Kidney (tissue), 14 donors: ENCODE results near the gene ERGIC1. TPM values are rescaled to one million over a fixed set of nuclear protein-coding genes. Genes with fewer than 3 reads are reported as not detected.

Experiments
- DNase-seq, 5 donors: peaks; one replicate each; pipeline ENCODE4 v3.0.0-alpha.2; 2013 to 2020
- FAIRE-seq: peaks from 2 replicates; lab custom pipeline; 2012; peaks lifted over from hg19 to GRCh38; lab: Jason Lieb, UNC
- H3K27ac ChIP-seq, 2 donors: one replicate each; pipeline ENCODE4 v1.7.0; 2013; ENCODE audit warnings: low read depth in 2 of 2, low read length in 2 of 2, inconsistent platforms in 1 of 2
- H3K27me3 ChIP-seq: one replicate; pipeline ENCODE4 v1.7.1; 2013; ENCODE audit warnings: low read length, inconsistent platforms; ENCODE audit not compliant: control insufficient read depth, insufficient read depth
- H3K36me3 ChIP-seq, 3 donors: one replicate each; pipeline versions ENCODE4 v1.7.0 to v1.7.1; 2013; ENCODE audit warnings: low read length in 3 of 3, control low read depth in 1 of 3, inconsistent platforms in 1 of 3; ENCODE audit not compliant: insufficient read depth in 3 of 3, control insufficient read depth in 2 of 3
- H3K4me1 ChIP-seq, 3 donors: one replicate each; pipeline versions ENCODE4 v1.7.0 to v1.7.1; 2013; ENCODE audit warnings: low read length in 3 of 3, inconsistent platforms in 1 of 3, low read depth in 1 of 3; ENCODE audit not compliant: control insufficient read depth in 2 of 3, insufficient read depth in 2 of 3
- H3K4me3 ChIP-seq, 3 donors: one replicate each; pipeline versions ENCODE4 v1.7.0 to v1.8.1; 2013; ENCODE audit warnings: low read length in 3 of 3, control low read depth in 1 of 3, inconsistent platforms in 1 of 3
- H3K9ac ChIP-seq, 3 donors: one replicate each; pipeline versions ENCODE4 v1.7.0 to v1.7.1; 2013; ENCODE audit warnings: low read length in 3 of 3, control low read depth in 1 of 3, inconsistent platforms in 1 of 3
- H3K9me3 ChIP-seq, 3 donors: one replicate each; pipeline versions ENCODE4 v1.7.0 to v1.7.1; 2013; ENCODE audit warnings: low read length in 3 of 3, control low read depth in 1 of 3, inconsistent platforms in 1 of 3; ENCODE audit not compliant: control insufficient read depth in 2 of 3, insufficient read depth in 1 of 3
- intact Hi-C: fragments of 100-400 bp; cut with DNase I; formaldehyde crosslinking; loops from one replicate; pipeline ENCODE4 v1.11.1; 2022
- polyA plus RNA-seq: library from polyadenylated mRNA; stranded (reverse); fragments of 350-450 nt; fragmentation: Illumina TruSeq; extraction: RNeasy Lipid Tissue Mini Kit (QIAGEN cat#74804); gene quantifications from one replicate; pipeline ENCODE4 v1.2.3, GENCODE V29; 2014; ENCODE audit warnings: low read depth, low replicate concordance; ENCODE audit not compliant: insufficient read depth
- total RNA-seq: library from RNA; stranded (reverse); fragmentation: NEBNext Ultra II Directional; extraction: Animal tissue kit (Norgen Biotek cat#: 25700); gene quantifications from one replicate; pipeline ENCODE4 v1.2.1, GENCODE V29; 2021
- TF ChIP-seq, protein P1 (sequence below): IDR thresholded peaks from 3 replicates; pipeline ENCODE4 v1.5.1; 2012; ENCODE audit warnings: mild to moderate bottlenecking, moderate library complexity, borderline replicate concordance; ENCODE audit not compliant: insufficient read depth; ENCODE audit errors: extremely low read depth
- donor health status: control.
- donor health status: control.
- donor health status: control.
- donor health status: control.
- donor health status: control.
- donor health status: DM: yes; HTN: yes; CAD: no.
- donor health status: Normal renal cell carcinoma (clear cell type).

Gene ERGIC1
- total and polyA plus RNA-seq, 2 donors from 2014 or later, result 88.0 to 183 TPM

DNA sequence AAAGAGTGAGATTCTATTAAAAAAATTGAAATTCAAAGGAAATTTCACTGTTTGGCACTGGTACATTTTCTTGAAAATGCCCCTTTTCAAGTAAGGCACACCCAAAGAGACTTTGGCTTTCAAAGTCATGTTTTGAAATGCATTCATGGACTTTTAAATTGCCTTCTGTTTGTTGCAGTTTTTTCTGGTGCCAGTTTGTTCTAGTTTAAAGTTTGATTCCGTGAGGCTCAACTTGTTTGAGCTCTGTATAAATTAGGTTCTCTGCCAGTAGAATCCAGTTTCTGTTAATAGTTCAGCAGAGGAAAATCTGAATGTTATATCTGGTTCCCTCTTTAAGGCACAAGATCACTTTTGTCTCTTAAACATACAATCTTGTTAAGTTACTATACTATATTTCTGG, 165.9 kb downstream of the ERGIC1 start:
- Histone ChIP-seq H3K9ac (no peak overlapping the region), H3K36me3 (peaks cover 4 to 18% (median 7%) of the 10 kb centered on the region in 3 donors), H3K9me3 (no peaks in the 10 kb centered on the region), H3K27me3 (no peaks in the 10 kb centered on the region), H3K4me3 (no peak overlapping the region), H3K4me1 (peaks cover 0 to 16% (median 14%) of the 10 kb centered on the region in 3 donors), H3K27ac (peak overlapping the region; percentile 63 to 89)
- FAIRE-seq (peak; percentile 46), DNase-seq (peak in 1 of 5 donors; percentile 29)
- intact Hi-C loops, result no loop called here
- TF ChIP-seq, protein P1, sequence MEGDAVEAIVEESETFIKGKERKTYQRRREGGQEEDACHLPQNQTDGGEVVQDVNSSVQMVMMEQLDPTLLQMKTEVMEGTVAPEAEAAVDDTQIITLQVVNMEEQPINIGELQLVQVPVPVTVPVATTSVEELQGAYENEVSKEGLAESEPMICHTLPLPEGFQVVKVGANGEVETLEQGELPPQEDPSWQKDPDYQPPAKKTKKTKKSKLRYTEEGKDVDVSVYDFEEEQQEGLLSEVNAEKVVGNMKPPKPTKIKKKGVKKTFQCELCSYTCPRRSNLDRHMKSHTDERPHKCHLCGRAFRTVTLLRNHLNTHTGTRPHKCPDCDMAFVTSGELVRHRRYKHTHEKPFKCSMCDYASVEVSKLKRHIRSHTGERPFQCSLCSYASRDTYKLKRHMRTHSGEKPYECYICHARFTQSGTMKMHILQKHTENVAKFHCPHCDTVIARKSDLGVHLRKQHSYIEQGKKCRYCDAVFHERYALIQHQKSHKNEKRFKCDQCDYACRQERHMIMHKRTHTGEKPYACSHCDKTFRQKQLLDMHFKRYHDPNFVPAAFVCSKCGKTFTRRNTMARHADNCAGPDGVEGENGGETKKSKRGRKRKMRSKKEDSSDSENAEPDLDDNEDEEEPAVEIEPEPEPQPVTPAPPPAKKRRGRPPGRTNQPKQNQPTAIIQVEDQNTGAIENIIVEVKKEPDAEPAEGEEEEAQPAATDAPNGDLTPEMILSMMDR, result no peak

DNA sequence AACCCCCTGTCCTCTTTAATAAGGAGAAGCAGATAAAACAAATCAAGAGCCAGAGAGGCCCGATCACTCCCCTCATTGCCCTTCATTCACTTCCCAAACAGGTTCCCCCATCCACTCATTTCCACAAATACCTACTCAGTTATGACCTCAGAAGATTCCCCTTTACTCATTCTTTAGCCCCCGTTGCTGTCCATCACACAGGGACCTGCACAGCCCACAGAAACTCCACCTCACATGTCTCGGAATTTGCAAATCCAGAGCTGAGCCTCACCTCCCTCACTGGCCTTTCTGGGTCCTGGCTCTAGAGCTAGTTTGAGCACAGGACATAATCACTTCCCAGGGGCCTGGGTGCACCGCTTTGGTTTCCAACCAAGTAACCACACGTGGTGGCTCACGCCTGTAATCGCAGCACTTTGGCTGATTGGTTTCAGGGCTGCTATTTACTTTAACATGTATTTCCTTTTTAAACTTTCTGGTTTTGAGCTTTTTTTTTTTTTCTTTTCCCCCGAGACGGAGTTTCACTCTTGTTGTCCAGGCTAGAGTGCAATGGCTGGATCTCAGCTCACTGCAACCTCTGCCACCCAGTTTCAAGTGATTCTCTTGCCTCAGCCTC, 167.3 kb downstream of the ERGIC1 start:
- no peak for FAIRE-seq
- H3K9me3 ChIP-seq, result no peaks in the 10 kb centered on the region
- no peak overlapping the region for H3K4me3 ChIP-seq
- TF ChIP-seq, protein P1, result no peak
- peaks cover 0 to 5% (median 0%) of the 10 kb centered on the region in 3 donors for H3K36me3 ChIP-seq
- intact Hi-C loops, result no loop called here
- H3K9ac ChIP-seq, result peak overlapping the region in 1 of 3 donors; percentile 43
- peaks cover 0 to 16% (median 14%) of the 10 kb centered on the region in 3 donors for H3K4me1 ChIP-seq
- no peaks in the 10 kb centered on the region for H3K27me3 ChIP-seq
- H3K27ac ChIP-seq, result peak overlapping the region; percentile 63 to 89
- no peak for DNase-seq

Other genes with a start within 250 kb of the ERGIC1 start
- 42.6 TPM for gene NEURL1B, start 193.0 kb upstream of the ERGIC1 start, total RNA-seq
- 5.4 TPM for gene NEURL1B, start 193.0 kb upstream of the ERGIC1 start, polyA plus RNA-seq
- gene DUSP1, start 63.1 kb upstream of the ERGIC1 start, total RNA-seq, result 172 TPM
- gene DUSP1, start 63.1 kb upstream of the ERGIC1 start, polyA plus RNA-seq, result 298 TPM
- 30.9 TPM for gene RPL26L1, start 125.2 kb downstream of the ERGIC1 start, total RNA-seq
- gene RPL26L1, start 125.2 kb downstream of the ERGIC1 start, polyA plus RNA-seq, result 80.7 TPM
- 352 TPM for gene ATP6V0E1, start 149.5 kb downstream of the ERGIC1 start, total RNA-seq
- gene ATP6V0E1, start 149.5 kb downstream of the ERGIC1 start, polyA plus RNA-seq, result 804 TPM
- gene CREBRF, start 222.1 kb downstream of the ERGIC1 start, total RNA-seq, result 49.7 TPM
- gene CREBRF, start 222.1 kb downstream of the ERGIC1 start, polyA plus RNA-seq, result 6.1 TPM